HG02885 (cell line): ENCODE data around the gene LAMTOR2.

ENCODE experiments used
- ATAC-seq: cut with Tn5 transposase; IDR thresholded peaks from one replicate; pipeline ENCODE4 v1.9.1; 2021; ENCODE audit warnings: mild to moderate bottlenecking; ENCODE audit not compliant: unreplicated experiment, poor library complexity

Gene LAMTOR2

GRCh38 chr1:156096640-156097391, 42.2 kb downstream of the LAMTOR2 start:
- peak; percentile 67 for ATAC-seq

- peak; percentile 6 for ATAC-seq
These were observed 43.1 kb downstream of the LAMTOR2 start for GRCh38 chr1:156097499-156098178.

- ATAC-seq = no peak
These were observed 44.2 kb downstream of the LAMTOR2 start for GRCh38 chr1:156098784-156099183.

- no peak for ATAC-seq
These were observed 44.7 kb downstream of the LAMTOR2 start for GRCh38 chr1:156099282-156099681.

- no peak for ATAC-seq
These were observed 45.8 kb downstream of the LAMTOR2 start for GRCh38 chr1:156100205-156100995.

- no peak for ATAC-seq
These were observed 47.3 kb downstream of the LAMTOR2 start for GRCh38 chr1:156101880-156102279.

- ATAC-seq = no peak
These were observed 48.3 kb downstream of the LAMTOR2 start for GRCh38 chr1:156102633-156103511.

GRCh38 chr1:156103521-156103947, 49.0 kb downstream of the LAMTOR2 start:
- no peak for ATAC-seq

GRCh38 chr1:156104065-156104810, 49.7 kb downstream of the LAMTOR2 start:
- no peak for ATAC-seq

- no peak for ATAC-seq
These were observed 50.6 kb downstream of the LAMTOR2 start for GRCh38 chr1:156104861-156105832.

GRCh38 chr1:156106624-156107488, 52.3 kb downstream of the LAMTOR2 start:
- no peak for ATAC-seq

GRCh38 chr1:156108057-156108456, 53.5 kb downstream of the LAMTOR2 start:
- no peak for ATAC-seq
